Measurements from ENCODE around the gene PSMA3.

DNA sequence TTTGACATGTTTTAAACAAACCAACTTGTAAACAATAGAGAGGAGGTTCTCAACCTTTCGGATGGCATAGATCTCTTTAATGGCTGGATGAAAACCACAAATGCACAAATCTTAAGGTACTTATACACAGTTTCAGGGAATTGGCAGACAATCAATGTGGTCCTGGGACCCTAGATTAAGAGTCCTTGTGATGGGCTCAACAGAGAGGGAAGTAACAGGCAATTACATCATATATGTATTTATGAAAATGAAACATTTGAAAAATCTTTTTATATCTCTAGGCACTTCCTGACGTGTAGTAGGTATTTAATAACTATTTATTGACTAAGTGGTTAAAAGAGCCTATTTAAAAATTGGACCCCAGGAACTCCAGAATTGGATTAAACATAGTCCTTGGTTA, 43.8 kb upstream of the PSMA3 start:
- TF ChIP-seq EP300 (IDR thresholded peaks at IDR 0.05) (no peak), CTCF (IDR thresholded peaks at IDR 0.05) (no peak), POLR2AphosphoS5 (IDR thresholded peaks at IDR 0.05) (no peak), POLR2A (IDR thresholded peaks at IDR 0.05) (no peak)
